Measurements from ENCODE around the gene PDCD2.
"Not testable (repeated sequence)": the region's sequence is repeated elsewhere in the genome, so short reads cannot be mapped to it uniquely, and the experiment has no call there.

DNA sequence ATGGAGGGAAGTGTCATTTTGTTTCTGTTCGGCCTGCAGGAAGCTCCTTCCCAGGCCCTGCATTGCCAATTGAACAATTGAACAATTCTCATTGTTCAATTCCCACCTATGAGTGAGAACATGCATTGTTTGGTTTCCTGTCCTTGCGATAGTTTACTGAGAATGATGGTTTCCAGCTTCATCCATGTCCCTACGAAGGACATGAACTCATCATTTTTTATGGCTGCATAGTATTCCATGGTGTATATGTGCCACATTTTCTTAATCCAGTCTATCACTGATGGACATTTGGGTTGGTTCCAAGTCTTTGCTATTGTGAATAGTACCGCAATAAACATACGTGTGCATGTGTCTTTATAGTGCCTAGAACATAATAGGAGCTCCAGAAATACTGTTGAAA is 56.4 kb downstream of the PDCD2 start:
- TF ChIP-seq, protein P1, sequence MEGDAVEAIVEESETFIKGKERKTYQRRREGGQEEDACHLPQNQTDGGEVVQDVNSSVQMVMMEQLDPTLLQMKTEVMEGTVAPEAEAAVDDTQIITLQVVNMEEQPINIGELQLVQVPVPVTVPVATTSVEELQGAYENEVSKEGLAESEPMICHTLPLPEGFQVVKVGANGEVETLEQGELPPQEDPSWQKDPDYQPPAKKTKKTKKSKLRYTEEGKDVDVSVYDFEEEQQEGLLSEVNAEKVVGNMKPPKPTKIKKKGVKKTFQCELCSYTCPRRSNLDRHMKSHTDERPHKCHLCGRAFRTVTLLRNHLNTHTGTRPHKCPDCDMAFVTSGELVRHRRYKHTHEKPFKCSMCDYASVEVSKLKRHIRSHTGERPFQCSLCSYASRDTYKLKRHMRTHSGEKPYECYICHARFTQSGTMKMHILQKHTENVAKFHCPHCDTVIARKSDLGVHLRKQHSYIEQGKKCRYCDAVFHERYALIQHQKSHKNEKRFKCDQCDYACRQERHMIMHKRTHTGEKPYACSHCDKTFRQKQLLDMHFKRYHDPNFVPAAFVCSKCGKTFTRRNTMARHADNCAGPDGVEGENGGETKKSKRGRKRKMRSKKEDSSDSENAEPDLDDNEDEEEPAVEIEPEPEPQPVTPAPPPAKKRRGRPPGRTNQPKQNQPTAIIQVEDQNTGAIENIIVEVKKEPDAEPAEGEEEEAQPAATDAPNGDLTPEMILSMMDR (IDR thresholded peaks at IDR 0.05): not testable (repeated sequence)
- not testable (repeated sequence) for TF ChIP-seq POLR2A (IDR thresholded peaks at IDR 0.05)

Measured in uterus (tissue), 2 donors.